PC-3 (cell line): ENCODE results near the gene DLEC1.

ENCODE experiments used
- EZH2 ChIP-seq: fragments of 300-600 bp; sonication (generic); IDR thresholded peaks from one replicate; pipeline ENCODE4 v1.6.1; 2017; ENCODE audit warnings: antibody characterized with exemption, mild to moderate bottlenecking, low read length; ENCODE audit not compliant: unreplicated experiment
- EZH2phosphoT487 ChIP-seq: fragments of 300-600 bp; sonication (generic); IDR thresholded peaks from 2 replicates; pipeline ENCODE4 v1.6.1; 2018; ENCODE audit warnings: mild to moderate bottlenecking, antibody characterized with exemption, low read length, borderline replicate concordance
- TF ChIP-seq, protein P1 (sequence below): fragments of 300-600 bp; sonication (generic); conservative IDR thresholded peaks from 2 replicates; pipeline ENCODE4 v1.5.1; 2017; ENCODE audit warnings: antibody characterized with exemption, low read depth, mild to moderate bottlenecking, low read length

DNA sequence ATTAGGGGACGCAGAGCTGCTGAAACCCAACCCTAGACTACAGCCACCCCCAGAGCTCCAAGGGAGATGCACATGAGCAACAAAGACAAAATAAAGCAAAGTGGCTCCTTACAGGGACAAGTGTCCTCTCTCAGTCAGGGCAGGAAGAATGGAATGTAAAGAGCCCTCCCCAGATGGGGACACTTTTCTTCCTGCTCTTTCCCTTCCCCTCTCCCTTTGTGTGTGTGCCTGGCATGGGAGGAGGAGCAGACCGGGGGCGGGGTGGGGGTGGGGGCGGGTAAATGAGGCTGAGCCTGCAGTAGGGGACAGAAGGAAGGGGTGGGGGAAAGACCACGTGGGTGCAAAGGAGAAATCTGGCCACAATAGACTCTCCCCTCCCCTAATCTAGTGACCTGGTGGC is 60.5 kb downstream of the DLEC1 start:
- TF ChIP-seq, protein P1, sequence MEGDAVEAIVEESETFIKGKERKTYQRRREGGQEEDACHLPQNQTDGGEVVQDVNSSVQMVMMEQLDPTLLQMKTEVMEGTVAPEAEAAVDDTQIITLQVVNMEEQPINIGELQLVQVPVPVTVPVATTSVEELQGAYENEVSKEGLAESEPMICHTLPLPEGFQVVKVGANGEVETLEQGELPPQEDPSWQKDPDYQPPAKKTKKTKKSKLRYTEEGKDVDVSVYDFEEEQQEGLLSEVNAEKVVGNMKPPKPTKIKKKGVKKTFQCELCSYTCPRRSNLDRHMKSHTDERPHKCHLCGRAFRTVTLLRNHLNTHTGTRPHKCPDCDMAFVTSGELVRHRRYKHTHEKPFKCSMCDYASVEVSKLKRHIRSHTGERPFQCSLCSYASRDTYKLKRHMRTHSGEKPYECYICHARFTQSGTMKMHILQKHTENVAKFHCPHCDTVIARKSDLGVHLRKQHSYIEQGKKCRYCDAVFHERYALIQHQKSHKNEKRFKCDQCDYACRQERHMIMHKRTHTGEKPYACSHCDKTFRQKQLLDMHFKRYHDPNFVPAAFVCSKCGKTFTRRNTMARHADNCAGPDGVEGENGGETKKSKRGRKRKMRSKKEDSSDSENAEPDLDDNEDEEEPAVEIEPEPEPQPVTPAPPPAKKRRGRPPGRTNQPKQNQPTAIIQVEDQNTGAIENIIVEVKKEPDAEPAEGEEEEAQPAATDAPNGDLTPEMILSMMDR = no peak
- TF ChIP-seq EZH2 = no peak
- TF ChIP-seq EZH2phosphoT487 = no peak
